GM23338 (cell line): ENCODE results near the gene ADAD1. TPM values are rescaled to one million over a fixed set of nuclear protein-coding genes. Genes with fewer than 3 reads are reported as not detected.
A peak's percentile ranks its signal among the peaks of the same experiment; 100 is the strongest.

ENCODE experiments used
- ATAC-seq: fragments of 200-7000 bp; cut with Tn5 transposase; 3 replicates; pipeline ENCODE4 v1.9.1; 2020
- DNase-seq: peaks from one replicate; pipeline ENCODE4 v3.0.0-alpha.2; 2015; ENCODE audit warnings: low spot score
- H2AFZ ChIP-seq: fragments of 200-600 bp; sonication (generic); 2 replicates; pipeline ENCODE4 v1.8.0; 2016; ENCODE audit warnings: antibody characterized with exemption, mild to moderate bottlenecking, moderate library complexity
- H3F3A ChIP-seq: fragments of 200-600 bp; sonication (generic); replicated peaks from 2 replicates; pipeline ENCODE4 v1.8.0; 2017; ENCODE audit warnings: antibody characterized with exemption, mixed run types, low read depth
- H3K27ac ChIP-seq: fragments of 200-600 bp; sonication (generic); 2 replicates; pipeline ENCODE4 v1.6.1; 2016; ENCODE audit warnings: low read depth
- H3K27me3 ChIP-seq: fragments of 200-600 bp; sonication (generic); 2 replicates; pipeline ENCODE4 v1.8.0; 2016; ENCODE audit warnings: mild to moderate bottlenecking, mixed run types, moderate library complexity; ENCODE audit not compliant: insufficient read depth
- H3K36me3 ChIP-seq: fragments of 200-600 bp; sonication (generic); 2 replicates; pipeline ENCODE4 v1.8.0; 2016; ENCODE audit warnings: mild to moderate bottlenecking; ENCODE audit not compliant: insufficient read depth
- H3K4me1 ChIP-seq: fragments of 200-600 bp; sonication (generic); 2 replicates; pipeline ENCODE4 v1.8.0; 2016; ENCODE audit warnings: mild to moderate bottlenecking, moderate library complexity; ENCODE audit not compliant: insufficient read depth
- H3K4me2 ChIP-seq: fragments of 200-600 bp; sonication (generic); 2 replicates; pipeline ENCODE4 v1.7.1; 2017; ENCODE audit warnings: mixed run types
- H3K4me3 ChIP-seq: fragments of 200-600 bp; sonication (generic); 2 replicates; pipeline ENCODE4 v1.6.1; 2016; ENCODE audit warnings: mixed run types
- H3K79me2 ChIP-seq: fragments of 200-600 bp; sonication (generic); replicated peaks from 2 replicates; pipeline ENCODE4 v1.8.0; 2017; ENCODE audit warnings: mild to moderate bottlenecking; ENCODE audit not compliant: insufficient read depth
- H3K9me2 ChIP-seq: fragments of 200-600 bp; sonication (generic); 2 replicates; pipeline ENCODE4 v1.8.0; 2017; ENCODE audit not compliant: insufficient read depth
- H4K20me1 ChIP-seq: fragments of 200-600 bp; sonication (generic); replicated peaks from 2 replicates; pipeline ENCODE4 v1.8.0; 2017; ENCODE audit warnings: mild to moderate bottlenecking; ENCODE audit not compliant: insufficient read depth
- H3K27ac Mint-ChIP-seq: 2 replicates; pipeline ENCODE4 v1.8.0; 2020; ENCODE audit warnings: inconsistent platforms, mild to moderate bottlenecking, moderate library complexity, mixed read lengths
- H3K27me3 Mint-ChIP-seq: 3 replicates; pipeline ENCODE4 v1.8.0; 2022; ENCODE audit warnings: low read depth, mild to moderate bottlenecking, moderate library complexity, mixed read lengths, inconsistent platforms; ENCODE audit not compliant: insufficient read depth, poor library complexity
- H3K36me3 Mint-ChIP-seq: 3 replicates; pipeline ENCODE4 v1.8.0; 2021; ENCODE audit warnings: low read depth, mild to moderate bottlenecking, inconsistent platforms, moderate library complexity, mixed read lengths
- H3K4me1 Mint-ChIP-seq: 3 replicates; pipeline ENCODE4 v1.8.0; 2020; ENCODE audit warnings: mild to moderate bottlenecking, inconsistent platforms, mixed read lengths
- H3K4me3 Mint-ChIP-seq: 3 replicates; pipeline ENCODE4 v1.8.0; 2021; ENCODE audit warnings: moderate library complexity, mild to moderate bottlenecking, inconsistent platforms, mixed read lengths
- H3K9me3 Mint-ChIP-seq: 3 replicates; pipeline ENCODE4 v1.8.0; 2020; ENCODE audit warnings: moderate library complexity, mild to moderate bottlenecking, inconsistent platforms, mixed read lengths
- CREB1 ChIP-seq: fragments of 250-450 bp; sonication (Bioruptor Pico); IDR thresholded peaks from 2 replicates; pipeline ENCODE4 v1.5.0; 2020; ENCODE audit warnings: low read depth, mild to moderate bottlenecking, moderate library complexity
- CTCF ChIP-seq, 2 experiments: fragments of 200-600 bp in 1 of 2; sonication (generic) in 1 of 2; conservative IDR thresholded peaks; 2 replicates each; pipeline versions ENCODE4 v1.5.1 to v1.6.1; 2016 to 2017; ENCODE audit warnings: antibody characterized with exemption in 2 of 2, low read depth in 2 of 2, mild to moderate bottlenecking in 2 of 2, moderate library complexity in 1 of 2
- ETS1 ChIP-seq: IDR thresholded peaks from 2 replicates; pipeline ENCODE4 v1.6.1; 2016; ENCODE audit warnings: antibody characterized with exemption
- EZH2 ChIP-seq: fragments of 200-600 bp; sonication (generic); IDR thresholded peaks from one replicate; pipeline ENCODE4 v1.8.0; 2017; ENCODE audit warnings: antibody characterized with exemption, mild to moderate bottlenecking, low read depth; ENCODE audit not compliant: unreplicated experiment
- EZH2phosphoT487 ChIP-seq: fragments of 200-600 bp; sonication (generic); IDR thresholded peaks from one replicate; pipeline ENCODE4 v1.8.1; 2018; ENCODE audit warnings: antibody characterized with exemption; ENCODE audit not compliant: unreplicated experiment
- JUNB ChIP-seq: IDR thresholded peaks from one replicate; pipeline ENCODE4 v1.6.1; 2016; ENCODE audit warnings: antibody characterized with exemption; ENCODE audit not compliant: unreplicated experiment
- NANOG ChIP-seq: IDR thresholded peaks from 2 replicates; pipeline ENCODE4 v1.6.1; 2016; ENCODE audit warnings: antibody characterized with exemption, borderline replicate concordance
- POLR2AphosphoS5 ChIP-seq: IDR thresholded peaks from 2 replicates; pipeline ENCODE4 v1.6.1; 2016; ENCODE audit warnings: antibody characterized with exemption, low read depth
- REST ChIP-seq: IDR thresholded peaks from one replicate; pipeline ENCODE4 v1.6.1; 2018; ENCODE audit warnings: antibody characterized with exemption; ENCODE audit not compliant: unreplicated experiment
- STAT1 ChIP-seq: IDR thresholded peaks from one replicate; pipeline ENCODE4 v1.6.1; 2016; ENCODE audit warnings: antibody characterized with exemption; ENCODE audit not compliant: unreplicated experiment
- ZNF114 ChIP-seq: fragments of 250-450 bp; sonication (Bioruptor Pico); IDR thresholded peaks from 2 replicates; pipeline ENCODE4 v1.5.0; 2020; ENCODE audit warnings: mild to moderate bottlenecking, moderate library complexity
- ZNF331 ChIP-seq: fragments of 250-450 bp; sonication (Bioruptor Pico); IDR thresholded peaks from 2 replicates; pipeline ENCODE4 v1.5.0; 2020; ENCODE audit warnings: low read depth, mild to moderate bottlenecking, moderate library complexity
- ZNF462 ChIP-seq: fragments of 250-450 bp; sonication (Bioruptor Pico); IDR thresholded peaks from 2 replicates; pipeline ENCODE4 v1.5.0; 2020; ENCODE audit warnings: mild to moderate bottlenecking, moderate library complexity
- polyA plus RNA-seq: library from polyadenylated mRNA; unstranded; fragments of >200 nt; fragmentation: Nextera tagmentation; extraction: Ambion mirVana; gene quantifications from 2 replicates; pipeline ENCODE4 v1.2.1, GENCODE V29; 2016
- total RNA-seq: library from RNA; depleted of rRNA; stranded (reverse); fragments of >200 nt; shearing (Covaris generic); gene quantifications from 2 replicates; pipeline ENCODE4 v1.2.3, GENCODE V29; 2014

ADAD1 gene
- total and polyA plus RNA-seq, 2 experiments from 2014 or later, result not detected

GRCh38 chr4:122334828-122335227 lies 44.0 kb upstream of the ADAD1 start (continued):
- TF ChIP-seq REST (no peak), ZNF114 (CRISPR knock-in tag) (no peak), JUNB (no peak)

GRCh38 chr4:122341886-122342285 lies 36.9 kb upstream of the ADAD1 start:
- ATAC-seq, result no peak

More at GRCh38 chr4:122341886-122342285, 36.9 kb upstream of the ADAD1 start:
- Histone ChIP-seq H2AFZ (no peak overlapping the region), H3K4me3 (no peak overlapping the region), H3K79me2 (no peaks in the 10 kb centered on the region), H3K27me3 (no peaks in the 10 kb centered on the region), H4K20me1 (no peaks in the 10 kb centered on the region), H3K27ac (no peak overlapping the region), H3K9me2 (no peaks in the 10 kb centered on the region), H3K36me3 (no peaks in the 10 kb centered on the region), H3K4me2 (no peak overlapping the region), H3F3A (no peaks in the 10 kb centered on the region), H3K4me1 (0 out of 2 replicates have a peak, but pooled peaks cover 6% of the 10 kb centered on the region)
- H3K27me3 Mint-ChIP-seq, result no peaks in the 10 kb centered on the region
- TF ChIP-seq ZNF331 (CRISPR knock-in tag), result no peak
- TF ChIP-seq EZH2phosphoT487, result no peak
- TF ChIP-seq STAT1, result no peak
- TF ChIP-seq POLR2AphosphoS5, result no peak
- no peak for TF ChIP-seq CTCF (conservative IDR thresholded peaks at IDR 0.05; ENCODE audit: low read depth in 2 of 2)
- TF ChIP-seq ZNF114 (CRISPR knock-in tag), result no peak
- no peak for TF ChIP-seq ZNF462
- TF ChIP-seq CREB1 (CRISPR knock-in tag), result no peak
- TF ChIP-seq EZH2, result no peak
- TF ChIP-seq ETS1, result no peak
- TF ChIP-seq NANOG, result no peak
- DNase-seq, result peak; percentile 13
- no peaks in the 10 kb centered on the region for H3K4me1 Mint-ChIP-seq
- no peak overlapping the region for H3K4me3 Mint-ChIP-seq
- no peaks in the 10 kb centered on the region for H3K36me3 Mint-ChIP-seq
- no peak overlapping the region for H3K27ac Mint-ChIP-seq
- no peaks in the 10 kb centered on the region for H3K9me3 Mint-ChIP-seq
